Keratinocyte (primary cell): ENCODE measurements around the gene EFCAB8. TPM values are rescaled to one million over a fixed set of nuclear protein-coding genes. Genes with fewer than 3 reads are reported as not detected.

Experiments
- DNase-seq: peaks from one replicate; pipeline ENCODE4 v3.0.0-alpha.2; 2011; ENCODE audit warnings: low read depth, missing footprints, low spot score
- FAIRE-seq: peaks from 2 replicates; lab custom pipeline; 2011; peaks lifted over from hg19 to GRCh38; lab: Jason Lieb, UNC
- H2AFZ ChIP-seq: 2 replicates; pipeline ENCODE4 v1.6.0; 2012; ENCODE audit warnings: low read length, control low read depth, inconsistent platforms; ENCODE audit not compliant: control insufficient read depth
- H3K27ac ChIP-seq: 2 replicates; pipeline ENCODE4 v1.5.1; 2011; ENCODE audit warnings: low read length; ENCODE audit not compliant: control insufficient read depth, insufficient read depth
- H3K27me3 ChIP-seq: 3 replicates; pipeline ENCODE4 v1.6.0; 2011; ENCODE audit warnings: low read length; ENCODE audit not compliant: control insufficient read depth, insufficient read depth; ENCODE audit errors: extremely low read depth
- H3K36me3 ChIP-seq, 2 experiments: 2 replicates in 1 of 2; 3 replicates in 1 of 2; pipeline ENCODE4 v1.5.1; 2011; ENCODE audit warnings: low read length in 2 of 2, mild to moderate bottlenecking in 1 of 2; ENCODE audit not compliant: control insufficient read depth in 2 of 2, insufficient read depth in 2 of 2; ENCODE audit errors: extremely low read depth in 1 of 2
- H3K4me1 ChIP-seq: 3 replicates; pipeline ENCODE4 v1.5.1; 2011; ENCODE audit warnings: low read length; ENCODE audit not compliant: control insufficient read depth, insufficient read depth; ENCODE audit errors: extremely low read depth
- H3K4me2 ChIP-seq: 3 replicates; pipeline ENCODE4 v1.6.0; 2011; ENCODE audit warnings: low read depth, low read length; ENCODE audit not compliant: control insufficient read depth, insufficient read depth; ENCODE audit errors: extremely low read depth
- H3K4me3 ChIP-seq, 3 experiments: fragments of 200-600 bp in 1 of 3; sonication (generic) in 1 of 3; 2 replicates in 2 of 3; 3 replicates in 1 of 3; pipeline ENCODE4 v1.5.1; 2011 to 2016; ENCODE audit warnings: low read length in 3 of 3, mild to moderate bottlenecking in 3 of 3, control low read depth in 2 of 3, inconsistent platforms in 1 of 3, low read depth in 1 of 3, mixed read lengths in 1 of 3, mixed run types in 1 of 3, moderate library complexity in 1 of 3; ENCODE audit not compliant: control insufficient read depth in 2 of 3, insufficient read depth in 2 of 3; ENCODE audit errors: extremely low read depth in 1 of 3
- H3K79me2 ChIP-seq: 2 replicates; pipeline ENCODE4 v1.6.0; 2012; ENCODE audit warnings: low read length; ENCODE audit not compliant: control insufficient read depth, insufficient read depth
- H3K9ac ChIP-seq: 3 replicates; pipeline ENCODE4 v1.6.0; 2011; ENCODE audit warnings: low read length; ENCODE audit not compliant: control insufficient read depth, insufficient read depth; ENCODE audit errors: extremely low read depth
- H3K9me1 ChIP-seq: 3 replicates; pipeline ENCODE4 v1.6.0; 2011; ENCODE audit warnings: low read length; ENCODE audit not compliant: control insufficient read depth, insufficient read depth; ENCODE audit errors: extremely low read depth
- H3K9me3 ChIP-seq: 2 replicates; pipeline ENCODE4 v1.5.1; 2012; ENCODE audit warnings: low read depth, low read length; ENCODE audit not compliant: control insufficient read depth
- H4K20me1 ChIP-seq: 3 replicates; pipeline ENCODE4 v1.6.0; 2011; ENCODE audit warnings: low read length; ENCODE audit not compliant: control insufficient read depth, insufficient read depth; ENCODE audit errors: extremely low read depth
- CTCF ChIP-seq, 3 experiments: IDR thresholded peaks in 1 of 3; conservative IDR thresholded peaks in 1 of 3; optimal IDR thresholded peaks in 1 of 3; 2 replicates in 2 of 3; 3 replicates in 1 of 3; pipeline versions ENCODE3 to v1.5.1; 2011; ENCODE audit warnings: low read length in 3 of 3, mild to moderate bottlenecking in 3 of 3, moderate library complexity in 2 of 3, control low read depth in 1 of 3, inconsistent platforms in 1 of 3; ENCODE audit not compliant: insufficient read depth in 2 of 3; ENCODE audit errors: extremely low read depth in 1 of 3
- EZH2 ChIP-seq: IDR thresholded peaks from one replicate; pipeline ENCODE4 v1.6.1; 2012; ENCODE audit warnings: inconsistent platforms, mild to moderate bottlenecking, low read length, moderate library complexity
- dilution Hi-C: fragments of 300-500 bp; cut with MboI; formaldehyde crosslinking; loops from one replicate; pipeline ENCODE4 v1.7.0; 2020; ENCODE audit warnings: low sequenced_read_pairs; ENCODE audit not compliant: extremely low pct_ligation_motif_present
- polyA plus RNA-seq, 5 experiments: library from polyadenylated mRNA; depleted of rRNA in 3 of 5; stranded (reverse) in 3 of 5; stranded (forward) in 1 of 5; unstranded in 1 of 5; fragments of >200 nt; gene quantifications; 1 replicate in 1 of 5; 2 replicates in 3 of 5; 3 replicates in 1 of 5; pipeline versions ENCODE4 v1.2.1 to v1.2.3, GENCODE V29; 2011 to 2012; ENCODE audit warnings: missing spikeins in 2 of 5, low read depth in 1 of 5, low replicate concordance in 1 of 5

Gene EFCAB8
- polyA plus RNA-seq, 1 donor (not counting 4 experiments of a cell fraction or from before 2014, with no cell fraction given) = 0.03 TPM

GRCh38 chr20:32991792-32992641 lies 133.3 kb downstream of the EFCAB8 start:
- dilution Hi-C loops = no loop called here
- Histone ChIP-seq H3K4me1 (no peaks in the 10 kb centered on the region), H3K27me3 (no peaks in the 10 kb centered on the region), H3K27ac (no peak overlapping the region), H3K79me2 (no peaks in the 10 kb centered on the region), H3K4me3 (no peak overlapping the region), H3K9me3 (no peaks in the 10 kb centered on the region), H3K9me1 (no peaks in the 10 kb centered on the region), H3K4me2 (no peak overlapping the region), H2AFZ (no peak overlapping the region), H3K36me3 (no peaks in the 10 kb centered on the region), H3K9ac (no peak overlapping the region), H4K20me1 (no peaks in the 10 kb centered on the region)
- DNase-seq (no peak), FAIRE-seq (no peak)
- TF ChIP-seq EZH2 (no peak), CTCF (optimal IDR thresholded peaks at IDR 0.05 in 1 of 3, IDR thresholded peaks at IDR 0.05 in 1 of 3, conservative IDR thresholded peaks at IDR 0.05 in 1 of 3; ENCODE audit: extremely low read depth in 1 of 3, insufficient read depth in 2 of 3, low read length in 3 of 3) (no peak)

DNA sequence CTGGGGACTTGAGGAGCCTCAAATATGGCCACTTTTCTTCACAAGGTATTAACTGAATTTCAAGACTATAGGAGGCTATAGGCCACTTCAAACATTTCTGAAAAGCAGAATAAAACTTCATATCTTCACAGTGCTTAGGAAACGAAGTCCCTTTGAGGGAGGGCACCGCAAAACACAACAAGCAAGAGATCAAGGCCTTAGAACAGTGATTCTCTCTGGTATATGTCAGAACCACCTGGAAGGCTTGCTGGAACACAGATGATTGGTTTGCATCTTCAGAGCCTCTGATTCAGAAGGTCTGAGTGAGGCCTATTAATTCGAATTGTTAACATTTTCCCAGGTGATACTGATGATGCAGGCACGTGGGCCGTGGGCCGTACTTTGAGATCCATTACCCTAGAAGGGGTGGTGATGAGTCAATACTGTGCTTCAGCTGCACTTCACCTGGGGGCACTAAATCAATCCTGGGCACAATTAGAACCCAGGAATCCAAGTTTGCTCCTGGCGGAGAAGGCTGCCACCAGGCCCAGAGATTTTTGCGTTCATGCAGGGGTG lies 134.8 kb downstream of the EFCAB8 start:
- no peaks in the 10 kb centered on the region for H3K9me3 ChIP-seq
- no peak for DNase-seq
- no peaks in the 10 kb centered on the region for H3K4me1 ChIP-seq
- H3K79me2 ChIP-seq = no peaks in the 10 kb centered on the region
- H3K4me3 ChIP-seq = no peak overlapping the region
- no peak overlapping the region for H3K27ac ChIP-seq
- H4K20me1 ChIP-seq = no peaks in the 10 kb centered on the region
- no peak for FAIRE-seq
- H3K4me2 ChIP-seq = no peak overlapping the region
- no peak overlapping the region for H2AFZ ChIP-seq
- no peaks in the 10 kb centered on the region for H3K9me1 ChIP-seq
- TF ChIP-seq CTCF (optimal IDR thresholded peaks at IDR 0.05 in 1 of 3, IDR thresholded peaks at IDR 0.05 in 1 of 3, conservative IDR thresholded peaks at IDR 0.05 in 1 of 3; ENCODE audit: extremely low read depth in 1 of 3, insufficient read depth in 2 of 3, low read length in 3 of 3) (no peak), EZH2 (no peak)
- no peak overlapping the region for H3K9ac ChIP-seq
- dilution Hi-C loops = no loop called here
- no peaks in the 10 kb centered on the region for H3K36me3 ChIP-seq
- no peaks in the 10 kb centered on the region for H3K27me3 ChIP-seq
